Measurements from ENCODE around the gene MTOR.
"Not testable (repeated sequence)": the region's sequence is repeated elsewhere in the genome, so short reads cannot be mapped to it uniquely, and the experiment has no call there.

Gene MTOR

GRCh38 chr1:11214698-11215380 lies 47.5 kb downstream of the MTOR start:
- no peak for DNase-seq

DNA sequence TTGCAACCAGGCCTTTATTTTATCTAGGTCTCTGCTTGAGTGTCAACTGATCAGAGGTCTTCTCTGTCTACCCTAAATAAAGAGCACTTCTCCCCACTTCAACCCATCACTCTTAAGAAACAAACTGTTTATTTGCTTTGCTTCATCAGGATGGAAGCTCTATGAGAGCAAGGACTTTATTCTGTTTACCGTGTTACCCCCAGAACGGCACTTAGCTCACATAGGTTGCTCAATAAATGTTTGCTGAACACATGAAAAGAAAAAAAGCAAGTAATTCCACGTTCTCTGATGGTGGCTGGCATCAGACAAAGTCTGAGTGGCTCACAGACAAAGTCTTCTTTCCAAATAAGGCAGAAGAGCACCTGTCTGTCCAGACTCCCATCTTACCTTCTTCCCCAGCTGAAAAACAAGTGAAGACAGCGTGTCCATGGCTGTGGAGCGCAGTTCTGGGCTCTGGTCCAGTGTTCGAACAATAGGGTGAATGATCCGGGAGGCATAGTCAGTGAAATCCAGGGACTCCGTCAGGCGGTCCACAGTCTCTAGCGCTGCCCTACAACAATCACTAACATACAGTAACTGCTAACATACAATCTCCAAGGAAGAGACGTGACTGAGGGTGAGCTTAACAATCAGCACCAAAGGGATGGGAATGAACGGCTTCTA lies 50.3 kb downstream of the MTOR start:
- DNase-seq: no peak

DNA sequence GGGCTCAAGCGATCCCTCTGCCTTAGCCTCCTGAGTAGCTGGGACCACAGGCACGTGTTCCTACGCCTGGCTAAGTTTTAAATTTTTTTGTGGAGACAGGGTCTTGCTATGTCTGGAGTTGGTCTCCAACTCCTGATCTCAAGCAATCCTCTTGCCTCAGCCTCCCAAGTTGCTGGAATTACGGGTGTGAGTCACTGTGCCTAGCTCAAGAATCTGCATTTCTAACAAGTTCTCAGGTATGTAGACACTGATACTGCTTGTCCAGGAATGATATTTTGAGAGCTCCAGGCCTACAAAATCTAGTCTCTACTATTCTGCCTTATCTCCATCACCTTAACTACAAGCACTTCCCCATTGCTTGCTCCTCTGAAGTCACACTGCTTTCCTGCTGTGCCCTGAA lies 50.9 kb downstream of the MTOR start:
- no peak for DNase-seq

DNA sequence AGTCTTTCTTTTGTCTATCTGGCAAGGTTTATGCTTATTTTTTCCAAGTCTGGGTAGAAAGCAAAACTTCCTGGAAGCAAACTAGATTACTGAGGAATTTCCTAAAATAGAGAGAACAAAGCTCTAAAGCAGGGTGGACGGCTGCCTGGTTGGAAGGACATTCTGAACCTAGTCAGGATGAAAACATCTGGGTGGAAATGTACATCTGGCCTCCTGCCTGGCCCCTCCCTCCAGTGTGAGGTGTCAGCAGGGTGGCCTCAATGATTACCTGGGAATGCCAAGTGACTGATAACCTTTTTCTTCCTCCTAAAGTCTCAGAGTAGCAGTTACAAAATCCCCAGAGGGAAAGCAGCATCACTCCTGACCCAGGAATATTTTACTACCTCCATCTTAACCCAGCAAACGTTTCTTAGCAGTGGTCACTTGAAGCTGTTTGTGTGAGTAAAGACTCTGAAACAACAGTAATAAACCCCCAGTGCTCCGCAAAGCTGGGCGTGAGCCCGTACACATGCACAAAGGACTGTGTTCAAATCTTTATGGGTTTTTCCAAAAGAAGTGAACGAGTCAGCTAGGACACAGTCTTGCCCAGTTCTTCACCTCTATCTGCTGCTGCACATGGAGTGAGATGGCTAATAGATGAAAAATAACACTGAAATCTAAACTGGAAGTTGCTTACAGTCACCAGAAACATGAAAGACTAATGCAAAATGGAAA lies 54.3 kb downstream of the MTOR start:
- DNase-seq: no peak

DNA sequence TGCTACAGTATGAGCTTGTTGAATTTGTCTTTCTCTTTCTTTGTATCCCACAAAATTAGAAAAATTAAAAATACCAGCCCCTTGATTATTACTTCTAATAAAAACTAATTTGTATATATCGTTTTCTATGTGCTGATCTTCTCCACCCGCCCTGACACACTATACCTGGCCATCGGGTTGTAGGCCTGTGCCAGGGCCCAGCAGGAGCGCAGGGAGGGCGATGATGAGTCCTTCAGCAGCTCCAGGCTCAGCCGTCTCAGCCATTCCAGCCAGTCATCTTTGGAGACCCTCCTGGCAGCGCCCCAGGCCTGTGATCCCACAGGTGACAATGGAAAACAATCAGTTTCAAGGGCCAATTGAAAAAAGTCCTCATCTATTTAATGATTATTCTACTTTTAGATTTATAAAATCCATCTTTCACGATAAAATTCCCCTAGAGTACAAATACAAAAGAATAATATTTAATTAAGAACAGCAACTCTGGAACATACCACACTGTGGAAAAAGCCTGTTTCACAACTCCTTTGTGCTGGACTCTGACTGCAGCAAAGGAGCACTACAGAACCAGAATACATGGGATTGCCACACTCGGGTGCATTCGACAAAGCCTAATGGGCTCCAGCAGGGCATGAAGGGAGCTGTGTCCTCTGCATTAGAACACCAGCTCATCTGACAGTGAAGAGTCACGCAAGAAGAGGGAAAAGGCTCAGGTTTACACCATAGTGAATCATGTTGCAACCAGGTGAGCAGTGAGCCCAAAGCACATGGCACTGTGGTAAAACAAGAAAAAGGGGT lies 57.8 kb downstream of the MTOR start:
- no peak for DNase-seq

GRCh38 chr1:11198851-11199594 lies 63.3 kb downstream of the MTOR start:
- no peak for DNase-seq

- DNase-seq: no peak
Observed at GRCh38 chr1:11198257-11198656, 64.1 kb downstream of the MTOR start.

DNA sequence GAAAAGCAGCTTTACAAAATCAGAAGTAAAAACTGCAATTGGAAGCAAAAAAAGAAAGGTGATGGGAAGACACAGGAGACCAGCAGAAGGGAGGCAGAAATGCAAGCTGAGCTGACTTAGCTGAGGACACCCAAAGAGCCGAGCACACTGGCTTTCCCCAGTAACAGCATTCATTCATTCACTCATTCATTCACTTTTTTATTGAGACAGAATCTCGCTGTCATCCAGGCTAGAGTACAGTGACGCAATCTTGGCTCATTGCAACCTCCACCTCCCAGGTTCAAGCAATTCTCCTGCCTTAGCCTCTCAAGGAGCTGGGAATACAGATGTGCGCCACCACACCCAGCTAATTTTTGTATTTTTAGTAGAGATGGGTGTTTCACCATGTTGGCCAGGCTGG lies 65.0 kb downstream of the MTOR start:
- no peak for DNase-seq

DNA sequence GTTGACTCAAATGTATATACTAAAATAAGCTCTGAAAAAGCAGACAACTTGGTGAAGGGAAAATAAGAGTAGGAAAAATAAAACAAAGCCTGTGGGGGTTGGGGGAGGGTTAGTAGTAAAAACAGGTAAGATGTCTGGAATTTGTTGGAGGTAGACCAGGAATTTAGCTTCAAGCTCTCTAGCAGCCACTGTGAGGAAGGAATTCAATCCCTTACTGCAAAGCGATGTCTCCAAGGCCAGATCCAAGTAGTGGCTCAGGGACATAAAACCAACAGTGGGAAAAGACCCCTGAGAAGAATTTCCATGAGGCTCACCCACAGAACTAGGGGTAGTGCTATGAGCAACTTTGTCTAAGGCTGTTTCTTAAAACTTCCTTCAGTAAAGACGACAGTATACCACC lies 65.4 kb downstream of the MTOR start:
- no peak for DNase-seq

- DNase-seq: no peak
Observed at GRCh38 chr1:11194407-11195176, 67.8 kb downstream of the MTOR start.

DNA sequence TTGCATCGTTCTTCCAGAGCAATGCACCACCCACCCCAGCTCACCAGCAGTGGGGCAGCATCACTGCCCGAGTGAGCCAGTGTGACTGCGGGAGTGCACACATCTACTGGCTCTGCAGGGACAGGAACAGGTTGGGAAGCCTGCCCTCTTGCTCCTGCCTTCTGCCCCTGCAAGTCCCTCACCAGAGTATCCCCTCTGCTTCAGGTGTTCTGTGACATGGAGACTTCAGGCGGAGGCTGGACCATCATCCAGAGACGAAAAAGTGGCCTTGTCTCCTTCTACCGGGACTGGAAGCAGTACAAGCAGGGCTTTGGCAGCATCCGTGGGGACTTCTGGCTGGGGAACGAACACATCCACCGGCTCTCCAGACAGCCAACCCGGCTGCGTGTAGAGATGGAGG lies 69.0 kb downstream of the MTOR start:
- no peak for DNase-seq

- DNase-seq: no peak
Observed at GRCh38 chr1:11188858-11189451, 73.4 kb downstream of the MTOR start, which contains the start of gene ANGPTL7. ANGPTL7 (plus strand) TSS chr1:11189355; CDS start chr1:11189580, 225 bp downstream.

GRCh38 chr1:11188381-11188780 lies 74.0 kb downstream of the MTOR start:
- DNase-seq: no peak

GRCh38 chr1:11187931-11188330 lies 74.4 kb downstream of the MTOR start:
- no peak for DNase-seq

GRCh38 chr1:11187494-11187893 lies 74.9 kb downstream of the MTOR start:
- no peak for DNase-seq

DNA sequence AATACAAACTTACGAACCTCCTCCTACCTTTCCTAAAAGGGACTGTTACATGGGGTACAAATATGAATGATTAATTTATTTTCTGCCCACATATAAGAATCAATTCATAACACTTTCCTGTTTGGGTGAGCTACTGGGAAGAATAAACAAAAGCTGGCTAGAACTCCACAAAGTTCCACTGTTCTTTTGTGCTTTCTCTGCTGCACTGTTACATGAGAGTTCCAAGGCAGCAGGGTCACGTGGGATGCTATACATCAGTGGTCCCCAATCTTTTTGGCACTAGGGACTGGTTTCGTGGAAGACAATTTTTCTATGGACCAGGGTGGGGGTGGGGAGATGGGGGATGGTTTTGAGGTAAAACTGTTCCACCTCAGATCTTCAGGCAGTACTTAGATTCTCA lies 75.4 kb downstream of the MTOR start:
- DNase-seq: no peak

GRCh38 chr1:11184973-11185372 lies 77.4 kb downstream of the MTOR start:
- no peak for DNase-seq

GRCh38 chr1:11182884-11183283 lies 79.5 kb downstream of the MTOR start:
- DNase-seq: no peak

DNA sequence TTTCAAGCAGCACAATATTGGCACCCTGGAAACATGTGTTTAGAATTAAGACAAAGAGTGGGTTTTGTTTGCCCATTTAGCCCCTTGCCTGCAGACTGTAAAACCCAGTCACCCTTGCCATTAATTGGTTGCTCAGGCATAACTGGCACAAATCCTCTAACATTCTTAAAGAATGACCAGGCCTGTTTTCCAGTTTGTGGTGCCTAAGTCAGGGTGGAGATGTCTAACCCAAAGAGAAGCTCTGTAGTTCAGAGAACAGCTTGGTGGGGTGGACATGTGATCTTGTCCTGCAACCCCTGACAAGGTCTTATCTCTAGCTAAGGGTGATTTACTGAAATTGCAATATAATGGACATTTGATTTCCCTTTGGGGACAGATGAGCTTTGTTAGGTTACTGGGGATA lies 82.0 kb downstream of the MTOR start:
- DNase-seq: no peak

DNA sequence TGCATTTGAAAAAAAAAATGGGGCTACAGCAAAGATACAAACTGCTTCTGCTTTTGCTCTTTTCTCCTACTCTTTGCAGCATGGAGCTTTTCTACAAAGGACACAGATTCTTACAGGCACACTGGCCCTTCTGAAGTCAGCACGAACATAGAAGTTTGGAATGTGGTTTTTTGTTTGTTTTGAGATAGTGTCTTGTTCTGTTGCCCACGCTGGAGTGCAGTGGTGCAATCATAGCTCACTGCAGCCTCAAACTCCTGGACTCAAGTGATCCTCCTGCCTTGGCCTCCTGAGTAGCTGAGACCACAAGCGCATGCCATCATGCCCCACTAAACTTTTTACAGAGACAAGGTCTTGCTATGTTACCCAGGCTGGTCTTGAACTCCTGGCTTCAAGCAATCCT lies 82.6 kb downstream of the MTOR start:
- DNase-seq: not testable (repeated sequence)

DNA sequence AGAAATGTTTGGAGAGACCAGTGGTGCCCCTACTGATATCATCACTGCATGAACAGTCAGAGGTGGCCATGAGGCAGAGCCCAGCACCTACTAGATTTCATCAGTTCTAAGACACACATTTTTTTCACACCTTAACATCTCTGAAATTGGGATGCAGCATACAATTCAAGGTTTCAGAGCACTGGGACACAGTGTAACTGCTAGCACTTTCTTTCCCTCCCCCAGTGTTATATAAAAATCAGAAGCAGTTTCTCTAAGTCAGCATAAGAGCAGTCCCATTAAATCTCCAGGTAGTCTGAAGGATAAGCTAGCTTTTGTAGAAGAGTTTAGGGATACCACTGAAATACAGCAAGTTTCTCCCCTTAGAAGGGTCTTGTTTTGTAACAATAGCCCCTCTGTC lies 83.2 kb downstream of the MTOR start:
- DNase-seq: no peak

Data from activated naive CD4-positive, alpha-beta T cell treated with anti-CD3 and anti-CD28 coated beads, Interleukin-2, amount 50 U/mL, for 16 hours (primary cell).